ENCODE measurements around the gene CAMKMT. TPM values are rescaled to one million over a fixed set of nuclear protein-coding genes. Genes with fewer than 3 reads are reported as not detected.

Gene CAMKMT
- total RNA-seq, 2 experiments from 2014 or later = 11.9 to 13.9 TPM

DNA sequence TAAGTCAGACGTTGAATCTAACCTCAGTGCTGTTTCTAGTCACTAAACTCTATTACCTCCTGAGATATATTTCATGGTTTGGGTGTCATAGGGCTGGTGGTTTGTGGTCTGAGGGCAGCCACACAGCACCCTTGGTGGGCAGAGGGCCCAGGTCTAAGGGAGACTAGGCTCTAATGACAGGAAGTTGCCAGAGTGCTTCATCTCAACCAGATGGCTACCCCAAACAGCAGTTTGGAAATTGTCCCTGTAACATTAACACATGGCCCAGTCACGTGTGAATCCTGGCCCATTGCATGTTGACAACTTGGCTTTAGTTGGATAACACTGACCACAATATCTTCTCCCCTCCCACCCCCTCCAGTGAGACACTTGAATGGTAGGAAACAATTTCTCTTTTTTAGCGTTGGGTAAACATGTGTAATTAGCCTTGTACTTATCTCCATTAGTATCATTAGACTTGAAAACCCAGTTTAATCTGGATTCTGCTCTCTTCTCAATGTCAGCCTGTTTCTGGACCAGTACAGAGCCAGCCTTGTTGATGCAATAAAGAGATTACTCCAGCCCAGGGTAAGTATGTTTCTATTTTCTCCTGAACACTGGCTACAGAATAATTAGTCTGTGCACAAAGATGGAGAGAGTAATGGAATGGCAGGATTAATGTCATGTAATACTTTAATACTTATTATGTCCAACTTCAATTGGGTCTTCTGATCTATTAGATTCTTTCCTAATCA is 392.0 kb downstream of the CAMKMT start:
- ATAC-seq (ENCODE audit: poor library complexity) (no peak), DNase-seq (peak in 1 of 14 experiments; percentile 38)
- Mint-ChIP-seq H3K4me1 (ENCODE audit: low read depth) (no peaks in the 10 kb centered on the region), H3K27me3 (no peaks in the 10 kb centered on the region), H3K36me3 (ENCODE audit: low read depth) (peaks cover 25% of the 10 kb centered on the region), H3K27ac (no peak overlapping the region), H3K4me3 (no peak overlapping the region), H3K9me3 (no peaks in the 10 kb centered on the region)
- intact Hi-C loops (cut with DNase I, micrococcal nuclease) = no loop called here
- H3K4me3 ChIP-seq (ENCODE audit: low read length) = no peak overlapping the region
- ChIA-PET POLR2A (no interaction called here), CTCF (no interaction called here)
- H3K4me1 ChIP-seq (ENCODE audit: insufficient read depth, low read length) = no peaks in the 10 kb centered on the region
- no peaks in the 10 kb centered on the region for H3K36me3 ChIP-seq (ENCODE audit: insufficient read depth, low read length)
- TF ChIP-seq, protein P1, sequence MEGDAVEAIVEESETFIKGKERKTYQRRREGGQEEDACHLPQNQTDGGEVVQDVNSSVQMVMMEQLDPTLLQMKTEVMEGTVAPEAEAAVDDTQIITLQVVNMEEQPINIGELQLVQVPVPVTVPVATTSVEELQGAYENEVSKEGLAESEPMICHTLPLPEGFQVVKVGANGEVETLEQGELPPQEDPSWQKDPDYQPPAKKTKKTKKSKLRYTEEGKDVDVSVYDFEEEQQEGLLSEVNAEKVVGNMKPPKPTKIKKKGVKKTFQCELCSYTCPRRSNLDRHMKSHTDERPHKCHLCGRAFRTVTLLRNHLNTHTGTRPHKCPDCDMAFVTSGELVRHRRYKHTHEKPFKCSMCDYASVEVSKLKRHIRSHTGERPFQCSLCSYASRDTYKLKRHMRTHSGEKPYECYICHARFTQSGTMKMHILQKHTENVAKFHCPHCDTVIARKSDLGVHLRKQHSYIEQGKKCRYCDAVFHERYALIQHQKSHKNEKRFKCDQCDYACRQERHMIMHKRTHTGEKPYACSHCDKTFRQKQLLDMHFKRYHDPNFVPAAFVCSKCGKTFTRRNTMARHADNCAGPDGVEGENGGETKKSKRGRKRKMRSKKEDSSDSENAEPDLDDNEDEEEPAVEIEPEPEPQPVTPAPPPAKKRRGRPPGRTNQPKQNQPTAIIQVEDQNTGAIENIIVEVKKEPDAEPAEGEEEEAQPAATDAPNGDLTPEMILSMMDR (IDR thresholded peaks at IDR 0.05) = no peak
- no peaks in the 10 kb centered on the region for H3K9me3 ChIP-seq (ENCODE audit: control insufficient read depth in 1 of 2, insufficient read depth in 1 of 2, low read length in 2 of 2)
- no peak overlapping the region for H3K27ac ChIP-seq (ENCODE audit: low read depth in 1 of 2, low read length in 2 of 2)
- H3K27me3 ChIP-seq (ENCODE audit: control insufficient read depth in 1 of 2, insufficient read depth in 2 of 2, low read length in 2 of 2) = no peaks in the 10 kb centered on the region

DNA sequence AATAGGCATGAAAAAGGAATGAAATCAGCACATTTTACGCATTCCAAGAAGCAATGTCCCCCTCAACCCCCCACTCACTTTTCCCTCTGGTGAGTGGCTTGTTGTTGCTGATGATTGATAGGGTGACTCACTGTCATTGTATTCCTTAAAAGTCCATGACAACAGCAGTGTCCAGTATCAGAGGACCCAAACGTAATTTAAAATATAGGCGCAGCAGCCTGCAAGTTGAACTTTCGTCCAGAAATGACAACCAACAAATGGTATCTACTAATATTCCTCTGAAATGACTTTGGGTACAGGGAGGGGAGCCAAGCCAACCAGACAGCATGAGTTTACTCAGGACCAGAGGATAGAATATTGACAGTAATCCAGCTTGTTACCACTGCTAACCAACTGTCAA is 396.8 kb downstream of the CAMKMT start:
- TF ChIP-seq, protein P1 (IDR thresholded peaks at IDR 0.05) = no peak
- peaks cover 6% of the 10 kb centered on the region for H3K36me3 Mint-ChIP-seq (ENCODE audit: low read depth)
- DNase-seq (no peak), ATAC-seq (ENCODE audit: poor library complexity) (no peak)
- no peak overlapping the region for H3K4me3 Mint-ChIP-seq
- H3K27me3 Mint-ChIP-seq = no peaks in the 10 kb centered on the region
- no peaks in the 10 kb centered on the region for H3K9me3 Mint-ChIP-seq
- Histone ChIP-seq H3K9me3 (ENCODE audit: control insufficient read depth in 1 of 2, insufficient read depth in 1 of 2, low read length in 2 of 2) (no peaks in the 10 kb centered on the region), H3K4me3 (ENCODE audit: low read length) (no peak overlapping the region), H3K4me1 (ENCODE audit: insufficient read depth, low read length) (no peaks in the 10 kb centered on the region), H3K27ac (ENCODE audit: low read depth in 1 of 2, low read length in 2 of 2) (no peak overlapping the region), H3K27me3 (ENCODE audit: control insufficient read depth in 1 of 2, insufficient read depth in 2 of 2, low read length in 2 of 2) (no peaks in the 10 kb centered on the region), H3K36me3 (ENCODE audit: insufficient read depth, low read length) (no peaks in the 10 kb centered on the region)
- no peak overlapping the region for H3K27ac Mint-ChIP-seq
- ChIA-PET POLR2A (no interaction called here), CTCF (no interaction called here)
- no peaks in the 10 kb centered on the region for H3K4me1 Mint-ChIP-seq (ENCODE audit: low read depth)
- intact Hi-C loops (cut with DNase I, micrococcal nuclease) = no loop called here

DNA sequence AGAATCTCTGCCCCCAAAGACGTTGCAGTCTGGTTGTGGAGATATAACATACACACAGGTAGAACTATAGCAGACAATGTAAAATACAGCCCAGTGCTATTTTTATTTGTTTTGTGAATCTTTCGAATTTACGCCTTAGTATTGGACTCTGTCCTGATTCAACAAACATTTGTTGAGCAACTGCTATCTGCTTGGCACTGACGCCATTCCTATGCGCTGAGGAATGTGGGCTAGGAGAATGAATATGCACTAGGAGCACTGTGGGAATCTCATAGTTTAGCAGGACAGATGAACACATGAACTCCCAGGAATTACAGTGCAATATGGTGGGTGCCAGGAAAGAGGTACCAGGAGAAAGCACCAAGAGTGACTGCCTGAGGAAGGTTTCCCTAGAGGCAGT is 398.1 kb downstream of the CAMKMT start:
- TF ChIP-seq, protein P1 (IDR thresholded peaks at IDR 0.05) = no peak
- intact Hi-C loops (cut with DNase I, micrococcal nuclease) = no loop called here
- no peaks in the 10 kb centered on the region for H3K36me3 Mint-ChIP-seq (ENCODE audit: low read depth)
- no peaks in the 10 kb centered on the region for H3K27me3 Mint-ChIP-seq
- POLR2A ChIA-PET = no interaction called here
- CTCF ChIA-PET = no interaction called here
- Histone ChIP-seq H3K36me3 (ENCODE audit: insufficient read depth, low read length) (no peaks in the 10 kb centered on the region), H3K9me3 (ENCODE audit: control insufficient read depth in 1 of 2, insufficient read depth in 1 of 2, low read length in 2 of 2) (no peaks in the 10 kb centered on the region), H3K4me3 (ENCODE audit: low read length) (no peak overlapping the region), H3K27ac (ENCODE audit: low read depth in 1 of 2, low read length in 2 of 2) (no peak overlapping the region), H3K27me3 (ENCODE audit: control insufficient read depth in 1 of 2, insufficient read depth in 2 of 2, low read length in 2 of 2) (no peaks in the 10 kb centered on the region), H3K4me1 (ENCODE audit: insufficient read depth, low read length) (no peaks in the 10 kb centered on the region)
- ATAC-seq (ENCODE audit: poor library complexity) = no peak
- no peaks in the 10 kb centered on the region for H3K9me3 Mint-ChIP-seq
- H3K4me3 Mint-ChIP-seq = no peak overlapping the region
- no peak for DNase-seq
- H3K4me1 Mint-ChIP-seq (ENCODE audit: low read depth) = no peaks in the 10 kb centered on the region
- no peak overlapping the region for H3K27ac Mint-ChIP-seq
